HG03342 (cell line): ENCODE data around the gene PAQR9.
A peak's percentile ranks its signal among the peaks of the same experiment; 100 is the strongest.

Source experiments
- ATAC-seq: cut with Tn5 transposase; IDR thresholded peaks from one replicate; pipeline ENCODE4 v1.9.1; 2021; ENCODE audit warnings: mild to moderate bottlenecking, moderate library complexity; ENCODE audit not compliant: unreplicated experiment

Gene PAQR9

GRCh38 chr3:142952272-142953193 is 10.9 kb downstream of the PAQR9 start:
- ATAC-seq: no peak

- ATAC-seq: no peak
These were observed 11.7 kb downstream of the PAQR9 start for GRCh38 chr3:142951794-142952193.

- ATAC-seq: no peak
These were observed 12.5 kb downstream of the PAQR9 start for GRCh38 chr3:142950972-142951371.

- ATAC-seq: no peak
These were observed 15.5 kb downstream of the PAQR9 start for GRCh38 chr3:142947799-142948575.

- ATAC-seq: no peak
These were observed 16.1 kb downstream of the PAQR9 start for GRCh38 chr3:142947352-142947751.

- ATAC-seq: no peak
These were observed 16.6 kb downstream of the PAQR9 start for GRCh38 chr3:142946861-142947260.

- peak; percentile 7 for ATAC-seq
These were observed 18.5 kb downstream of the PAQR9 start for GRCh38 chr3:142945023-142945422.

- peak; percentile 62 for ATAC-seq
These were observed 19.1 kb downstream of the PAQR9 start for GRCh38 chr3:142944342-142944741.

GRCh38 chr3:142943870-142944269 is 19.6 kb downstream of the PAQR9 start:
- ATAC-seq: no peak

GRCh38 chr3:142943349-142943748 is 20.1 kb downstream of the PAQR9 start:
- no peak for ATAC-seq

GRCh38 chr3:142941373-142942123 is 21.9 kb downstream of the PAQR9 start:
- no peak for ATAC-seq

GRCh38 chr3:142940472-142940871 is 23.0 kb downstream of the PAQR9 start:
- no peak for ATAC-seq

GRCh38 chr3:142940000-142940399 is 23.5 kb downstream of the PAQR9 start:
- ATAC-seq: no peak

- ATAC-seq: no peak
These were observed 27.5 kb downstream of the PAQR9 start for GRCh38 chr3:142935963-142936362.

- no peak for ATAC-seq
These were observed 28.6 kb downstream of the PAQR9 start for GRCh38 chr3:142934887-142935269.

GRCh38 chr3:142934128-142934886 is 29.2 kb downstream of the PAQR9 start:
- ATAC-seq: no peak

GRCh38 chr3:142931222-142931621 is 32.3 kb downstream of the PAQR9 start:
- ATAC-seq: peak; percentile 93

- no peak for ATAC-seq
These were observed 33.0 kb downstream of the PAQR9 start for GRCh38 chr3:142930463-142930862.

- no peak for ATAC-seq
These were observed 33.6 kb downstream of the PAQR9 start for GRCh38 chr3:142929890-142930289.

GRCh38 chr3:142929109-142929508 is 34.4 kb downstream of the PAQR9 start:
- ATAC-seq: no peak
